Fibroblast of lung (primary cell): ENCODE data around the gene TBC1D22A. TPM values are rescaled to one million over a fixed set of nuclear protein-coding genes. Genes with fewer than 3 reads are reported as not detected.

Experiments used
- DNase-seq, 2 donors: peaks; one replicate each; pipeline versions ENCODE4 v3.0.0 to v3.0.0-alpha.2; 2010; ENCODE audit warnings: low read depth in 2 of 2
- H2AFZ ChIP-seq: 2 replicates; pipeline ENCODE4 v1.5.1; 2012; ENCODE audit warnings: low read length, control low read depth, inconsistent platforms
- H3K27ac ChIP-seq: 2 replicates; pipeline ENCODE4 v1.5.1; 2011; ENCODE audit warnings: low read length, control low read depth; ENCODE audit not compliant: insufficient read depth
- H3K27me3 ChIP-seq: 2 replicates; pipeline ENCODE4 v1.5.1; 2011; ENCODE audit warnings: mild to moderate bottlenecking, low read length; ENCODE audit not compliant: control insufficient read depth, insufficient read depth
- H3K36me3 ChIP-seq: 2 replicates; pipeline ENCODE4 v1.5.1; 2011; ENCODE audit warnings: low read length; ENCODE audit not compliant: control insufficient read depth, insufficient read depth
- H3K4me1 ChIP-seq: 2 replicates; pipeline ENCODE4 v1.5.1; 2011; ENCODE audit warnings: low read length; ENCODE audit not compliant: control insufficient read depth, insufficient read depth; ENCODE audit errors: extremely low read depth
- H3K4me2 ChIP-seq: 2 replicates; pipeline ENCODE4 v1.5.1; 2011; ENCODE audit warnings: low read length, control low read depth; ENCODE audit not compliant: insufficient read depth; ENCODE audit errors: extremely low read depth
- H3K4me3 ChIP-seq, 4 experiments: fragments of 200-600 bp in 1 of 4; sonication (generic) in 1 of 4; replicated peaks in 1 of 4; 2 replicates each; pipeline ENCODE4 v1.5.1; 2011 to 2016; ENCODE audit warnings: low read length in 4 of 4, low read depth in 3 of 4, mild to moderate bottlenecking in 3 of 4, control low read depth in 2 of 4, inconsistent platforms in 1 of 4, mixed read lengths in 1 of 4; ENCODE audit not compliant: insufficient read depth in 1 of 4; ENCODE audit errors: control extremely low read depth in 1 of 4
- H3K79me2 ChIP-seq: 2 replicates; pipeline ENCODE4 v1.5.1; 2012; ENCODE audit warnings: mild to moderate bottlenecking, low read length, inconsistent platforms; ENCODE audit not compliant: control insufficient read depth, insufficient read depth
- H3K9ac ChIP-seq: 2 replicates; pipeline ENCODE4 v1.5.1; 2011; ENCODE audit warnings: mild to moderate bottlenecking, low read length, control low read depth; ENCODE audit not compliant: insufficient read depth
- H3K9me3 ChIP-seq: 2 replicates; pipeline ENCODE4 v1.5.1; 2012; ENCODE audit warnings: low read depth, low read length; ENCODE audit not compliant: control insufficient read depth, insufficient read depth
- H4K20me1 ChIP-seq: 2 replicates; pipeline ENCODE4 v1.5.1; 2011; ENCODE audit warnings: low read length; ENCODE audit not compliant: control insufficient read depth, insufficient read depth; ENCODE audit errors: extremely low read depth
- EZH2 ChIP-seq: IDR thresholded peaks from 2 replicates; pipeline ENCODE4 v1.5.1; 2012; ENCODE audit warnings: low read length, control low read depth, mild to moderate bottlenecking; ENCODE audit errors: missing control alignments
- polyA plus RNA-seq, 2 donors: library from polyadenylated mRNA; depleted of rRNA in 1 of 2; stranded (reverse) in 1 of 2; unstranded in 1 of 2; fragments of >200 nt; gene quantifications; 2 replicates each; pipeline ENCODE4 v1.2.1, GENCODE V29; 2011 to 2012; ENCODE audit warnings: missing spikeins in 1 of 2
- total RNA-seq: library from RNA; depleted of rRNA; stranded (reverse); fragments of >200 nt; gene quantifications from 2 replicates; pipeline ENCODE4 v1.2.1, GENCODE V29; 2014
- TF ChIP-seq, protein P1 (sequence below), 2 donors: IDR thresholded peaks in 1 of 2; conservative IDR thresholded peaks in 1 of 2; 1 replicate in 1 of 2; 2 replicates in 1 of 2; pipeline ENCODE4 v1.5.1; 2011 to 2012; ENCODE audit warnings: low read length in 2 of 2, control low read depth in 1 of 2, inconsistent platforms in 1 of 2, low read depth in 1 of 2, mild to moderate bottlenecking in 1 of 2

The TBC1D22A gene
- total and polyA plus RNA-seq, 2 donors (not counting 1 experiment from before 2014, with no cell fraction given) = 11.6 to 17.6 TPM

DNA sequence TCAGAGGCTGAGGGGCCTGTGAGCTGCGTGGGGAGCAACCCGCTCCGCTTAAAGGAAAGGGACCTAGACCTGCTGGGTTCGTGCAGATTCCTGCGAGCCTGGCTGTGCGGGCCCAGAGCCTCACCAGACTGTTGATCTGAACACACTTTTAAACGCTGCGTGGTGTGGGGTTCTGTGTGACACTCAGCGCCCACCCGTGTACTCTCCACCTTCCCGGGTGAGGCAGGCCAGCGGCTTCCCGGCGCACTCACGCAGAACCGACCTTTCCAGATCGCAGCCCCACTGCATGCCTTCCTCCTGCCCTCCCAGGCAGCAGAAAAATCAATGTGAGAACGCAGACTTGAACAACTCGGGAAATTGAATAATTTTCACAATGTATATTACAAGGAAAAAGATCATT is 388.6 kb downstream of the TBC1D22A start:
- DNase-seq = no peak
- no peak overlapping the region for H3K4me2 ChIP-seq

DNA sequence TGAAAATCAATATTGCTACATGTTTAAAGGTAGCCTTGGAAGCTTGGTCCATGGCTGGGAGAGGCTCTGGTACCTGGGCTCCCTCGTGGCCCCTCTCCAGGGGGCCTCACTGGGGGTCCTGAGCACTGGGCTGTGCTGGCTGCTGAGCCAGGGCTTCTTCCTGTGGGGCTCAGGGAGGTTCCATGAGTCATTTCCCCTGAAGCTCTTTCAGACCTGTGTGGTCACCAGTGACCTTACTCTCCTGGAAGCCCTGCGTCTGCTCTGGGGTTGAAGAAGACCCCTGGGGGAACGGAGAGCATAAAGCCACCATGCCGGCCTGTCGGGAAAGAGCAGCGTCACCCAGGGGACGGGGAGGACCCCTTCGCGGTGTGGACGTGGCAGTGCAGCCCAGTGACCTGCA is 389.0 kb downstream of the TBC1D22A start:
- H4K20me1 ChIP-seq = no peaks in the 10 kb centered on the region
- no peak overlapping the region for H3K9ac ChIP-seq
- no peak overlapping the region for H3K4me3 ChIP-seq
- TF ChIP-seq EZH2 = no peak
- TF ChIP-seq, protein P1, sequence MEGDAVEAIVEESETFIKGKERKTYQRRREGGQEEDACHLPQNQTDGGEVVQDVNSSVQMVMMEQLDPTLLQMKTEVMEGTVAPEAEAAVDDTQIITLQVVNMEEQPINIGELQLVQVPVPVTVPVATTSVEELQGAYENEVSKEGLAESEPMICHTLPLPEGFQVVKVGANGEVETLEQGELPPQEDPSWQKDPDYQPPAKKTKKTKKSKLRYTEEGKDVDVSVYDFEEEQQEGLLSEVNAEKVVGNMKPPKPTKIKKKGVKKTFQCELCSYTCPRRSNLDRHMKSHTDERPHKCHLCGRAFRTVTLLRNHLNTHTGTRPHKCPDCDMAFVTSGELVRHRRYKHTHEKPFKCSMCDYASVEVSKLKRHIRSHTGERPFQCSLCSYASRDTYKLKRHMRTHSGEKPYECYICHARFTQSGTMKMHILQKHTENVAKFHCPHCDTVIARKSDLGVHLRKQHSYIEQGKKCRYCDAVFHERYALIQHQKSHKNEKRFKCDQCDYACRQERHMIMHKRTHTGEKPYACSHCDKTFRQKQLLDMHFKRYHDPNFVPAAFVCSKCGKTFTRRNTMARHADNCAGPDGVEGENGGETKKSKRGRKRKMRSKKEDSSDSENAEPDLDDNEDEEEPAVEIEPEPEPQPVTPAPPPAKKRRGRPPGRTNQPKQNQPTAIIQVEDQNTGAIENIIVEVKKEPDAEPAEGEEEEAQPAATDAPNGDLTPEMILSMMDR (conservative IDR thresholded peaks at IDR 0.05 in 1 of 2, IDR thresholded peaks at IDR 0.05 in 1 of 2; ENCODE audit: low read depth in 1 of 2, low read length in 2 of 2) = no peak
- H3K9me3 ChIP-seq = no peaks in the 10 kb centered on the region
- DNase-seq = peak in 1 of 2 donors; percentile 52
- no peaks in the 10 kb centered on the region for H3K79me2 ChIP-seq
- peaks cover 3% of the 10 kb centered on the region for H3K4me1 ChIP-seq
- no peak overlapping the region for H2AFZ ChIP-seq
- H3K27ac ChIP-seq = no peak overlapping the region
- H3K4me2 ChIP-seq = no peak overlapping the region
- no peaks in the 10 kb centered on the region for H3K27me3 ChIP-seq
- H3K36me3 ChIP-seq = no peaks in the 10 kb centered on the region

More for the DNA sequence above, 388.6 kb downstream of the TBC1D22A start:
- no peaks in the 10 kb centered on the region for H3K9me3 ChIP-seq
- H3K27ac ChIP-seq = no peak overlapping the region
- H3K4me3 ChIP-seq = no peak overlapping the region
- no peaks in the 10 kb centered on the region for H3K36me3 ChIP-seq
- H3K4me1 ChIP-seq = peaks cover 3% of the 10 kb centered on the region
- H3K79me2 ChIP-seq = no peaks in the 10 kb centered on the region
- TF ChIP-seq EZH2 = no peak
- TF ChIP-seq, protein P1 (conservative IDR thresholded peaks at IDR 0.05 in 1 of 2, IDR thresholded peaks at IDR 0.05 in 1 of 2; ENCODE audit: low read depth in 1 of 2, low read length in 2 of 2) = no peak
- no peak overlapping the region for H2AFZ ChIP-seq
- H4K20me1 ChIP-seq = no peaks in the 10 kb centered on the region
- H3K27me3 ChIP-seq = no peaks in the 10 kb centered on the region
- H3K9ac ChIP-seq = no peak overlapping the region

DNA sequence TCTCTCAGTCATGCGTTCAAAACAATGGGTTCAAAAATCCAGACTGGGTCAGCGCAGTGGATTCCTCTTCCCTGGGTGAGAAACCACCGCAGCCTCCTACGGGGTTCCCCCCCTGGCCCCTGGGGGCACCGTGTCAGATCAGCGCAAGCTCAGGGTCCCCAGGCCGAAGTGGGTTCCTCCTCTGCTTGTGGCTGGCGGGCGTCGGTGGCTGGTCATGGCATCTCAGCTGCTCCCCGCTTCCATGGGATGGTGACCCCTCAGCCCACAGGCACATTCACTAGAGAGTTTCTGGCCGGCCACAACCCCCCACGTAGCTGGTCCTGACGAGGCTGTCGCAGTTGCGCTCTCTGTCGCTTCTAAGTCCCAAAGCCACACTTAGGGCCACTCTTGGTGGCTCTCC is 389.8 kb downstream of the TBC1D22A start:
- no peak overlapping the region for H3K4me2 ChIP-seq
- DNase-seq = no peak

More for the DNA sequence above, 389.8 kb downstream of the TBC1D22A start:
- Histone ChIP-seq H2AFZ (no peak overlapping the region), H3K4me1 (peaks cover 3% of the 10 kb centered on the region), H3K9ac (no peak overlapping the region), H3K4me3 (no peak overlapping the region), H3K79me2 (no peaks in the 10 kb centered on the region), H4K20me1 (no peaks in the 10 kb centered on the region), H3K27me3 (no peaks in the 10 kb centered on the region), H3K27ac (no peak overlapping the region), H3K36me3 (no peaks in the 10 kb centered on the region), H3K9me3 (no peaks in the 10 kb centered on the region)
- TF ChIP-seq, protein P1 (conservative IDR thresholded peaks at IDR 0.05 in 1 of 2, IDR thresholded peaks at IDR 0.05 in 1 of 2; ENCODE audit: low read depth in 1 of 2, low read length in 2 of 2) = no peak
- no peak for TF ChIP-seq EZH2
